LoVo (cell line): ENCODE data around the gene FEM1C.

Experiments used
- DNase-seq: peaks from one replicate; pipeline ENCODE4 v3.0.0-alpha.2; 2016; ENCODE audit warnings: low spot score

FEM1C gene

GRCh38 chr5:115557667-115558387, 13.3 kb upstream of the FEM1C start:
- DNase-seq = no peak

GRCh38 chr5:115556276-115556675, 11.7 kb upstream of the FEM1C start:
- DNase-seq = no peak

- DNase-seq = no peak
Observed at GRCh38 chr5:115555084-115555633, 10.6 kb upstream of the FEM1C start.

GRCh38 chr5:115553082-115553481, 8.5 kb upstream of the FEM1C start:
- DNase-seq = no peak

GRCh38 chr5:115551415-115551814, 6.8 kb upstream of the FEM1C start:
- peak; percentile 53 for DNase-seq

GRCh38 chr5:115549154-115549553, 4.6 kb upstream of the FEM1C start:
- no peak for DNase-seq

- DNase-seq = no peak
Observed at GRCh38 chr5:115548683-115549082, 4.1 kb upstream of the FEM1C start.

- DNase-seq = no peak
Observed at GRCh38 chr5:115545351-115545882, 842 bp upstream of the FEM1C start.

GRCh38 chr5:115544043-115544435, 536 bp downstream of the FEM1C start:
- DNase-seq = no peak

- DNase-seq = peak; percentile 39
Observed at GRCh38 chr5:115543365-115544042, 1.1 kb downstream of the FEM1C start.

GRCh38 chr5:115542651-115543364, 1.8 kb downstream of the FEM1C start:
- DNase-seq = no peak

- DNase-seq = no peak
Observed at GRCh38 chr5:115542086-115542485, 2.5 kb downstream of the FEM1C start.

- no peak for DNase-seq
Observed at GRCh38 chr5:115541611-115542010, 3.0 kb downstream of the FEM1C start.

GRCh38 chr5:115535479-115536035, 9.0 kb downstream of the FEM1C start:
- DNase-seq = no peak

GRCh38 chr5:115532517-115532916, 12.1 kb downstream of the FEM1C start:
- peak; percentile 47 for DNase-seq

- no peak for DNase-seq
Observed at GRCh38 chr5:115531787-115532367, 12.7 kb downstream of the FEM1C start.

- DNase-seq = no peak
Observed at GRCh38 chr5:115531380-115531779, 13.2 kb downstream of the FEM1C start.

GRCh38 chr5:115530426-115530825, 14.1 kb downstream of the FEM1C start:
- DNase-seq = no peak

GRCh38 chr5:115526604-115527003, 18.0 kb downstream of the FEM1C start:
- DNase-seq = no peak

GRCh38 chr5:115524199-115524847, 20.3 kb downstream of the FEM1C start:
- no peak for DNase-seq

GRCh38 chr5:115522832-115523403, 21.7 kb downstream of the FEM1C start:
- DNase-seq = peak; percentile 6
